Hindlimb muscle (tissue), 1 donor: ENCODE measurements around the gene TIAM1. TPM values are rescaled to one million over a fixed set of nuclear protein-coding genes. Genes with fewer than 3 reads are reported as not detected.
A peak's percentile ranks its signal among the peaks of the same experiment; 100 is the strongest.

Experiments
- DNase-seq: peaks from one replicate; pipeline ENCODE4 v3.0.0-alpha.2; 2013
- polyA plus RNA-seq: library from polyadenylated mRNA; unstranded; fragments of 120-200 nt; gene quantifications from one replicate; pipeline ENCODE4 v1.2.1, GENCODE V29; 2013; ENCODE audit not compliant: insufficient read length

TIAM1 gene
- polyA plus RNA-seq, 1 donor, result 11.9 TPM

DNA sequence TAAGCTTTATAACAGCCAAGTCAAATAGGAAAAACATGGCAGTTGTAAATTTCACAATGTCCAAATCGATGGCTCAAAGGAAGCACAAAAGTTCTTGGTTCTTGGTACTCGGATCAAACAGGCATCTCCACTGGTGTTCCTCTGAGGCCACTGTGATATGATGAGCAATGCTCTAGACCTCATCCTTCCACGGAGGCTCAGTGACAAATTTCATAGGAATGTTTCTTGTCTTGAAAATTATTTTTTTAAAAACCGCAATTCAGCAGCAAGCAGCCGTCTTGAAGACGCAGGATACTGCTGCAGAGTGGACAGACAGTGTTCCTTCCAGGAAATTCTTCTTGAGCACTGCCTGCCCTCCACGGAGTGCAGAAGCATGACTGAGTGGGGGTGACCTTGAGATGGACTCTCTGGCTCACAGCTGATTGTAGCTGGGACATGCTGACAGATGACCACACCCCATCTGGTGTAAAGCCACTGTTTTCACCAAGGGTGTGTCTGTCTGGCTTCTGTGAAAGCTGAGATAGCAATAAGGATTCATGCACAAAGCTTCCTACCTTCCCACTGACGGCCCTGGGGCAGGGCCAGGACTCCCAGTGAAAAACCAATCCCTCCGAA is 61.9 kb downstream of the TIAM1 start:
- no peak for DNase-seq

DNA sequence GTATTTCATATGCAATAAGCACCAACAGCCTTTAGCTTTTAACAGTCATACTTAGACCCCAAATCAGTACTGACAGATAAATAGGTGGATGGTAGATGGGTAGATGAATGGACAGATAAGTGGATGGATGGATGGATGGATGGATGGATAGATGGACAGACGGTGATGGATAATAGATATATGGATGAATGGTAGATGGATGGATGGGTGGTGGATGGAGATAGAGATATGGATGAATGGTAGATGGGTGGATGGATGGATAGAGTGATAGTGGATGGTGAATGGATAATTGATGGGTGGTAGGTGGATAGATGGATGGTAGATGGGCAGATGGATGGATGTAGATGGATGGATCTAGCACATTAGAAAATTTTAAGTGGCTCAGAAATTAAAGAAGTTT is 62.5 kb downstream of the TIAM1 start:
- DNase-seq, result no peak

DNA sequence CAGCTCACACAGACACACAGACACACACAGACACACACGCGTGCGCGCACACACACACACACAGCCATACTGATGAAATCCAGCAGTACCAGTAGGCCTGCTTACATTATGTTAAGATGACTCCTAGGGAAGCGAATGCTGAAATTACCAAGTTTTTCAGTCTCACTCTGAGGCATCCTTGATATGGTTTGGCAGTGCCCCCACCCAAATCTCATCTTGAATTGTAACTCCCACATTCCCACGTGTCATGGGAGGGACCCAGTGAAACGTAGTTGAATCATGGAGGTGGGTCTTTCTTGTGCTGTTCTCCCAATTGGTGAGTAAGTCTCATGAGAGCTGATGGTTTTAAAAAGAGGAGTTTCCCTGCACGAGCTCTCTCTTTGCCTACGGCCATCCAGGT is 64.1 kb downstream of the TIAM1 start:
- DNase-seq, result no peak

DNA sequence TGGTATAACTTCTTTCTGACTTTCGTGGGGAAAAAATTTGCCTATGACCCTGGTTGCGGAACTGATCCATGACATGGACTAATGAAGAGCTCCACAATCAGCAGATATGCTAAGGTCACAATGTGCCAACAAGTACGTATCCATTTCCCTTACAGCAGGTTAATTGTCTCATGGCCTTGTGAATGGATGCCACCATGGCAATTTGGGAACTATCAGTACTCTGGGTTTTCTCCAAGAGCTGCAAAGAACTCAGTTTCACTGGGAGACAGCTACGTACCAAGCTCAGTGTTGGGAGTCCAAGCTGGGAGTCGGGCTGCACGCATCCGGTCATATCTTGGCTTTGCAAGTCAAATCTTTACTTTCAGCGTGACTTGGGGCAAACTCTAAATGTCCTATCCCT is 64.8 kb downstream of the TIAM1 start:
- DNase-seq, result no peak

DNA sequence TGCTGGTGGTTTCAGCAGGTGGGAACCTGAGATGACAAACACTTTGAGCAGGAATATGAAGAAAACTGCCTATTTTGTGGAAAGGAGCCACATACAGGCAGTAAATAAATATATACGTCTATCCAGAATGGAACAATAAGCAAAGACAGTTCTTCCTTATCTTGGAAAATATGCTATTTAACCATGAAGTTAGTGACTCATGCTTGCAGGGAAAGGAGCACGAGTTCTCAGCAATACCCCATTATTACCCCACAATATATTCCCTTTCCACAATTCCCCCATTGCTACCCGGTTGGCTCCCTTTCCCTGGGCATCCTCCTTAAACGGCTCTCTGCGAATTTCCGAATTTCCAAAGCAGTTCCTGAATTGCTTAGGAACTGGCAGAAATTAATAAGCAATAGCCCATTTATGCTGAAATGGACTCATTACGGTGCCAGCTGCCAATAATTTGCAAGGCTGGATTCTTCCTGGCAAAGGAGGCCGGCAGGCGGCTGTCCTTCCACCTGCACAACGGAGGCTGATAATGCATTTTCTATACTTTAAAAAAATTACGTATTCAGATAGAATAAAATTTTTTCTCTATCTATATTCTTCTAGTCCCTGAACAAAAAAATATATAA is 65.4 kb downstream of the TIAM1 start:
- no peak for DNase-seq

DNA sequence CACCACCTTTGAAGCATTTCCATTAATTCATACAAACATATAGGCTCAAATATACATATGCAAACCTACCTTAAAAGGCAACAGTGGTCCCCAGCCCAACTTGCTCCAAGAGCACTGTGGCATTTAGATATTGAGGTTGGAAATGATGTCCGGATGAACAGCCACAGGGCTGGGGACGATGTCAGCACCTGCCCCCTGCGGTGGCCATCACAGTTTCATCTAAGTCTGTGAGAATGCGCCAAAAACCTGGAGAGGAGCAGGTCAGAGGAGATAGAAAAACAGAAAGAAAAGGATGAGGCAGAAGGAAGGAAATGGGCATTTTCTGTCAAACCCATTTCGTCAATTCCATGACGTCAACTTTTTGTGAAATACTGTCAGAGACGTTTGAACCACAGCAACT is 67.4 kb downstream of the TIAM1 start:
- no peak for DNase-seq

DNA sequence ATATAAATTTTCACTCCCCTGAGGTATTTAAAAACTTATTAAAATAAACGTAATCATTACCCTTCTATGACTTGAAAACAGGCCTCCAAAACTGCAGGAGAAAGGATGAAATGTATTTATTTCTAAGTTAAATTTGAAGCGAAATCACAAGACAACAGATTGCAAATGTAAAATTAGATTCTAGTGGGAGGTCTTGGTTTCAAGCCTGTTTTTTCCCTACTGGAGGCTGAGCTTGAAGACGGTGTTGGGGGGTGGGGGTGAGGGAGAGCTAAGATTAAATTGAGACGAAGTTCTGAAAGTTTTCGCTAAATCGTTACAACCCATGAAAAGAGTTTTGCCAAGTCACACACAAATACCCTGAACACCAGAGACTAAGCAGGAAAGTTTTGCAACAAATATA is 68.2 kb downstream of the TIAM1 start:
- no peak for DNase-seq

DNA sequence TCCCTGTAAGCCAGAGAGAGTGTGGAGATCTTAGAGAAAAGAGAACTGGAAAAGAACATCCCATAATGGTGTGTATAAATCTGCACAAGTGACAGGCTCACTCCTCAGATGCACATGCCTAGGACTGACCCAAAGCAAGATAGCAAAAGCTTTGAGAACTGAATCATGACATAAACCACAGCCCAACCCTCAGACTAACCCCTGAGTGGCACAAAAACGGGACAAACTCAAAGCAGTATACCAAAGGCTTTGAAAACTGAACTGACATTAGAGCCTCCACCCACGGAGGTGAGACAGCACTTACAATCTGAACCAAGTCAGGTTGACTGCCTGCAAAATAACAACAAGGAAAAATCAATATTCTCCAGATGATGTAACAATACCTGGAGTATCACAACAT is 70.8 kb downstream of the TIAM1 start:
- no peak for DNase-seq

DNA sequence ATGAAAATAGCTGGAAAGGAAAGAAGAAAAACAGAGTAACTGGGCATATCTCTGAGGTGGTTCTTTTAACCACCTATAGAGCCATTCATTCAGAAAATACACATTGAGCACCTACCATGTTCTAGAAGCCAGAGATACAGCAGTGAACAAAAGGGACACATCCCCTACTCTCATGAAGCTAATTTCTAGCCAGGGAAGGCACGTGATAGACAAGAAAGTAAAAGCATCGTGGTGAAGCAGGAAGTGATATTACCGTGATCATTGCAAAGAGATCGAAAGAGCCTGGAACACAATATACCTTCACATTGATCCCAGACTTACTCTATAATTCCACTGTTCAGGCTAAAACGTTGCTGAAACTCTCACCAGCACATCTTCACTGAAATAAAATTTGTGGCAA is 76.0 kb downstream of the TIAM1 start:
- no peak for DNase-seq

DNA sequence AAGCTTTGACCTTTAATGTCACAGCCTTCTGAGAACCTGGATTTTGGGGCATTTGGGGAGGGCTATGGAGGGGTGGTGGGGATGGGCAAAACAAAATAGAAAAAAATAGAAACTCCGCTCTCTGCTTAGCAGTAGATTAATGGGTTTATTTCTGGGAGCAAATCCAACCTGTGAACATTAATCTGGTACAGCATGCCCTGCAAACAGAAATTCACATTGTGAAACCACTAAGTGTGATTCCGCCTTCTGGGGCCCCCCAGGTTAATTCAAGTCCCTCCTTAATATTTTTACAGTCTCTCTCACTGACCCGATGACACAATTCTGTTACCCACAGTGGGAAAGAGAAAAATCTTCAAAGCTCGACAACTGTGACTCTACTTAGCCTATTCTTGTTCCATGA is 76.4 kb downstream of the TIAM1 start:
- no peak for DNase-seq

DNA sequence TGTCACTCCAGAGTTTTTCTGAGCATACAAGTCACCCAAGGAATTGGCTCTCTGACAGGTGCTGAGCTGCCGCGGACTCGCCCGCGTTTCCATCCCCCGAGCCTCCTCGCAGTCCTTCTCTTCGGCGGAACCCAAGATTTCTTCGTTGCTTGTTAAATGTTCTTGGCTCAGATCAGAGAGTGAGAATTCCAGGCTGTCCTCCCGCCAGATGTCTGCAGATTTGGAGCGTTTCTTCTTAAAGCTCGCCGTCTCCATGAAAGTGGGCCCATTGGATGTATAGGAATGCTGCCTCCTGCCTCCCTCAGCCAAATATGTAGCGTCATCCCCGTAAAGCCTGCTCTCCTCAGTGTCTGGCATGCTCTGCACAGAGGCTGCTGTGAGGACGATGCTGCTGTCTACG is 77.8 kb downstream of the TIAM1 start:
- DNase-seq, result peak; percentile 67

DNA sequence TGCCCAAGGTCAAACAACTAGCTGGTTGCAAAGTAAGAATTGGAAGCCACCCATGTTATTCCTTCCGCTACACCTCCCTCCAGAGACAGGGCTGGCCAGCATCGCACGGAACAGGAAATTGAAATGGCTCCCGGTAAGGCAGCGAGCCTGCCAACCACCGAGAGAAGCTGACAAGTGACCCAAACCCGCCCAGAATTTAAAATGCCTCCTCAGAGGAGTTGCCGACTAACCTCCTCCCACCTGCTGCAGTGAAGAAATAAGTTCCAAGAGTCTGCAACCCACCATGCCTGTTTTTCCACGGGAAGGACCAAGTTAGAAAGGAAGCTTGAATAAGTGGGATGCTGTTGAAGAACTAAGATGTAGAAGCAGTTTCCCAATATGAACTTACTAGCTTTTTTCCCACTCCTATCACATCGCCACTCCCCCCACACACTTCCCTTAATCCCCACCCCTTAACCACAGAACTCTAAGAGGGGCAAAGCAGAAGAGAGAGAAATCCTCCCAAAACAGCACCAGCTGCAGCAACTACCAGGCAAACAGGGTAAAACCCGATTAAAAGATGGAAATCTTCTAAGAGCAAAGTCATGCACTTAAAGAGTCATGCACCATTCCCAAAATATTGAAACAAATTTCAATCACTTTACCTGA is 78.6 kb downstream of the TIAM1 start:
- DNase-seq, result peak; percentile 36

DNA sequence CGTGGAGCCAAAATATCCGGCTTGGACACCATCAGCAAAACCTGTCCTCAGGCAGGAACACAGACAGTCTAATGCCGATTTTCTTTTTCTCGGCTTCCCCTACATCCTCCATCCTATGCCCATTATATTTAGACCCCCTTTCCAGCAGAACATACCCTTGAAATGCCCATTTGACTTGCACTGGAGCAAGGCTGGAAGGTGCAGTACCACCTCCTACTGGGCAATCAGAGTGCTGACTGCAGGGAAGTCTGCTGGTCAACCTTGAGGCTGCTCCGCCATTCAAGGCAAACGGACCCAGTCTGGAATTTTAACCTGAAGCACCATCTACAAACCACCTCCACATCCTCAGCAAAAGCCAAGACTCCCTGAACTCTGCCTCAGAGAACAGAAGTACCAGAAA is 79.5 kb downstream of the TIAM1 start:
- DNase-seq, result no peak

DNA sequence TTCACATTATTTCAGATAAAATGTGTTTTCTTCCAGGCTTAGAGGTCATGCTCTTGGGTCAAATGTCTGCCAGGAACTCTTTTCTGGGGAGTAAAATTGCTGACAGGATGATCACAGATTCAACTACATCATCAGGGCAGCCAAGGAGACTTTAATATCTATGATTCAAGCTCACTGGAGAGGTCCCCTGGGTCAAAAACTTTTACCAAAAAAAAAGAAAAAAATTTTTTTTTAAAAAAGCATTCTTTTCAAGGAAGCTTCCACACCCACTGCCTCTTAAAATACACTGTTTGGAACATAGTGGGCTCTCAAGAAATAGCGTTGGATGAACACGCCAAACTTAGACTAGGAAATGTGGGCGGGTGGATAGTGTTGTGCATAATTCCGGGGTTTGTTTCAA is 81.3 kb downstream of the TIAM1 start:
- DNase-seq, result peak; percentile 29

DNA sequence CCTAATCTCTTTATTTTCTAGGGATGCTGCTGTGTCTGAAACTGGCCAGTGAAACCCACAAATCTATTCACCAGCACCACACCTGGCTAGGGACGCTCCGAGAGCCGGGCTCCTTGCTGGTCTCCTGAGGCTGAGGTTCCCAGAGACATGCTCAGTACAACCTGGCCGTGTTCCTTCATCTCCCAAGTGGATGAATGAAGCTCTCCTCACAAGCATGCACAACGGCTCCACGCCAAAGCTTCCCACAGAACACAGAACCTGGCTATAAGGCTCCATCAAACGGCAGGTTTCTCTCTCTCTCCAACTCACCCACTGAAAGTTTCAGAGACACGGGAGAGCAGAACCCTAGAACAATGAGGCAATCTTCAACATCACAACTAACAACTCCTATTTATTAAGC is 82.3 kb downstream of the TIAM1 start:
- no peak for DNase-seq

DNA sequence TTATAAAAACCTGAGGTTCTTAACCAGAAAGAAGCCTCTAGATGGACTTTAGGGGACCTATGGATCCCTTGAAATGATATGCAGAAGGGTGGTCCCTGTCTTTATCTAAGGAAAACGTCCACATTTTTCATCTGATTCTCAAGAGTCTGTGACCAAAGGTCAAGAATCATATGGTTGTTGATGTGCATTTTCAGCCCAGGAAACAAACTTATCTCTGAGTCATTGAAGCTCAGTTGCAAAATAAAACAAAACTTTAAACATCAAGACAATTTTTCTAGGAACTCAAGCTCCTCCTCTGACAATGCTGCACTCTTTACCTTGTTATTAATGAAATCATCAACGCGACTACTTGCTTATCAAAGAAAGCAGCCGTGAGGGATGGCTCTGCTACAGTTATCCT is 83.3 kb downstream of the TIAM1 start:
- no peak for DNase-seq

DNA sequence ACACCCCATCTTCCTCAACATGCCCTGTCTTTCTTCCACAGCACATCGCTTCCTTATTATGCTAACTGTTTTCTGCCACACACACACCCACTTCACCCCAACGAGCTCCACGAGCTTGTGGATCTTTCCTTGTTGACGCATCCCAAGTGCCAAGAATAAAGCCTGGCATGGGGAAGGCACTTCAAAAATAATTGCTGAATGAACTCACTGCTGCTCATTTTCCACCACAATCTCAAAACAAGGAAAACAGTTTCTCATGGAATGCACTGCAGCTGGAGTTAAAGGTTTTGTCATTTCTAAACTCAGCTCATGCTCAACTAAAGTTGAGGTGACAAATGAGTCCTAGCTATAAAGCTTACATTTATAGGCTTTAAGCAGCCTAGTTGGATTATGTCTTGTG is 86.0 kb downstream of the TIAM1 start:
- DNase-seq, result no peak

DNA sequence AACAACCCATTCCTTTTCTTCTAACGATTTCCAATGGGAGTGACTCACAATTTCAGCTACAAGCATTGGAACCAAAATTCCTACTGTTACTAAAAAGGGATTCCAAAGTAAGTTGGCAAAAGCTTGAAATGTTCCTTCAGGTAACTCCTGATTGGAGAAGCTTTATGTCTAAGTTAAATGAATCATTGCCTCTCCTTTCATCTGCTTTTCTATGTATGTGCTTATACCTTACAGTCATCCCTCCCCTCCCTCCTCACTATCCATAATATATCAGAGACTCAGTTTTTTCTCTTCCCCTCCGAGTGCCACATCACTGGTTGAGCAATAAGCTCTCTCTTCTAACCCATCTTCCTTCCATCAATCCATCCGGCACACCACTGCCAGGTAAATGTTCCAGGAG is 86.8 kb downstream of the TIAM1 start:
- no peak for DNase-seq

DNA sequence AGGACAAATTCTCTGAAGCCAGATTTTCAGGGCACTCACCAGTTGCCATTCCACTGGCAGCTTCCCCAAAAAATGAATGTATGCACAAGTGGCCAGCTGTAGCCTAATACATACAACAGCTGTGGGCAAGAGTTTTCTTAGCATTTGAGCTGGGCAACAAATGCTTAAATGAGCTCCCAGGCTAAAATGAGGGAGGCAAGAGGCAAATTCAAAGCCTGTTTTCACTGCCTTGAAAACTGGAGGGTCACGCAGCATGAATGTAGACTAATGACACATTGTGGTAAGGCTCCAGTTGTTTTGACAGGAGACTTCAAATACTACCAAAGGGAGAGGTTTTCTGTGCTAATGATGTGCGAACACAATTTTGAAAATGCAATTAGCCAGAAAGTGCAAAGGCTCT is 88.2 kb downstream of the TIAM1 start:
- DNase-seq, result peak; percentile 36

DNA sequence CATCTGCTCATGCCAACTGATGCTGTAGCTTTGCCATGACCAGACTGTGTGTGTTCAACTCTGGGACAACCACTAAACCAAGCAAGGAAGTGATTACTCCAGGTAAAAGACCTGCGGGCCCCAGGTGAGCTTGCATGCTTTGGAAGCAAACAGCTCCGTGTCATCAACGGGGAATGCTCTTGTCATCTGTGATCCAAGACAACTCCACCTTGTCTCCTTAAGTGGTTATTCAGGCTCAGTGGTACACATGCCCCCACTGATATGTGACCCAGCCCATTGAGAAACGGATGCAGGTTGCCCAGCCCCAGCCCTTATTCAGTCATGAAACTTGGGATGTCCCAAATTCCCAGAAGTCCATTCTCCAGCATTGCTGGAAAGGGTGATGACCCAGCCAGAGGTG is 89.0 kb downstream of the TIAM1 start:
- DNase-seq, result no peak

DNA sequence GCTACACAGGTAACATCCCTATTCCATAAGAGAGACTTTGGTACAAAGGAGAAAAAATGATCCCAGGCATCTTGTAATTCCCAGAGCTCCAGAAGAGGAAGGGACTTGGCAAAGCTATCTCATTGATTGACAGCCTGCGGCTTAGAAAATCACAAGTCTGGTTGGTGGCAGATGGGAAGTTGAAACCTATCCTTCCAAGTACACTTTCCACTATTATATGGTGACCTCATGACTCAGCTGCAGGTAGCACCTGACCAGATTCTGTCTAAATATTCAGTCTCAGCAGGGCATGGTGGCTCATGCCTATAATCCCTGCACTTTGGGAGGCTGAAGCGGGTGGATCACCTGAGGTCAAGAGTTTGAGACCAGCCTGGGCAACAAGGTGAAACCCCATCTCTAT is 89.9 kb downstream of the TIAM1 start:
- no peak for DNase-seq

DNA sequence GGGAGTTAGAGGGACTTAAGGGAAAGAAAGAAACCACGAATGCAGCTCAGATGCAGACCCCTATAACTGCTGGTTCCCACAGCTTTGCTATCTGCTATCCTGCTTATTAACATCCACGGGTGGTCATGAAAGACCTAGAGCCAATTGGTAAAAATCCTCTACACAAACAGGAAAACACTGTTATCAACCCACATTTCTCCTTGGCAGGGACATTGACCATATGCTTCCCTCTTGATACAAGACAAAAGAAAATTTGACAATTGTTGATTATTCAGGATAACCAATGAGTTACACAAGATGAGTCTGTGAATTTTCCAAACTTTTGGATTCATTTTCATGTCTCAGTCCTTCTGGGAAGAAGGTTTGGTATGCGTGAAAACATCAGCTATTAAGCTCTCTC is 90.4 kb downstream of the TIAM1 start:
- DNase-seq, result no peak

DNA sequence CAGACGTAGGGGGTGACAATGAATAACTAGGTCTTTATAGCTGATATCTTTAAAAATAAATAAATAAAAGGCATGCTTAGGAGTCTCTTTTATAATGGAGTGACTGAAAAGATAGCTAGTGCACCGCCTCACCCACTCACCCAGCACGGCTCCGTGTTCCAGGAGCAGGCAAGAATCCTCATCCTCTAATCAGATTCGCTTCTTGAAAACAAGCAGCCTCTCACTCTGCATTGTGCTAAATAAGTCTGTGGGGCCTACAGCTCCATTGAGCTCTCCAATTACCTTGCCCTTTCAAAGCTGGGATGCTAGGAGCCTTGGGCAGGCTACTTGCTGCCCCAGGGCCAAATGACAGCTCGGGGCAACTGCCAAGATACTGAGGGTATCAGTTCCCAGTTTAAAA is 91.5 kb downstream of the TIAM1 start:
- no peak for DNase-seq

DNA sequence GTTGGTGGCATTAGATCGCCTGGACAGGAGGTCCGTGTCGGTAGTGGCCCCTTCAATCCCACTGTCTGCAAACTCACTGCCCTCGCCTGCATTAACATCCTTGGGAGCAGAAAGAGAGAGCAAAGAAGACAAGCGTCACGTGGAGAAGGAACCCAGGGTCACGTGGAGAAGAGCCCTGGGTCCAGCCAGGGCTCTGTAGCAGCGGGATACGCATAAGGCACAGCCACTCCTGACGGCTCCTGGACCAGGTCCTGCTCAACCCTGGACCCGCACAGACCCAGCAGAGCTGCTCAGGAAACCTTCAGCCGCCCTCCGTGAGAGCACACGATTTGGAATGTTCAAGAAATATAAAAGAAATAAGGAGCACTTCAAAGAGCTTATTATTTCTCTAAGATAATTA is 92.0 kb downstream of the TIAM1 start:
- DNase-seq, result no peak

DNA sequence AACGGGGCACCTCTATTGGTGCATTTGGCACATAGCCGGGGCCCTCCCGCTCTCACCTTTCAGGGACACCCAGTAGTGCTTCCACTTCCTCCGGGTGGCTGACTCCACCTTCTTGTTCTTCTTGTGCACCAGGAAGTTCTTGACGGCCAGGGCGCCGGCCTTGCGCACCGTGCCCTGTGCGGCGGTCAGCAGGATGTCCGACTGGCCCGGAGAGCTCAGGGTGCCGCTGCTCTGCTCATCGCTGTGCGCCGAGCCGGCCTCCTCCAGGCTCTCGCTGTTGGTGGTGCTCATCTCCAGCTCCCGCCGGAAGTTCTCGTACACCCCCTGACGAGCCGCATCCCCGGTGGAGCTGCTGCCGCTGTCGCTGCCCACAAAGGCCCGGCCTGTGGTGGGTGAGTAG is 92.4 kb downstream of the TIAM1 start:
- no peak for DNase-seq
